CD14-positive monocyte (primary cell): ENCODE results near the gene ADAMTS3. TPM values are rescaled to one million over a fixed set of nuclear protein-coding genes. Genes with fewer than 3 reads are reported as not detected.

Experiments used
- DNase-seq, 3 donors: peaks; one replicate each; pipeline ENCODE4 v3.0.0-alpha.2; 2011 to 2022
- H2AFZ ChIP-seq: 2 replicates; pipeline ENCODE4 v1.6.0; 2012; ENCODE audit warnings: mild to moderate bottlenecking, low read depth, low read length, inconsistent platforms; ENCODE audit not compliant: insufficient read depth, poor library complexity, severe bottlenecking
- H3K27ac ChIP-seq, 2 donors: 1 replicate in 1 of 2; 2 replicates in 1 of 2; pipeline ENCODE4 v1.5.1; 2012 to 2013; ENCODE audit warnings: low read length in 2 of 2, control low read depth in 1 of 2, inconsistent platforms in 1 of 2, low read depth in 1 of 2, mild to moderate bottlenecking in 1 of 2
- H3K27me3 ChIP-seq, 2 donors: one replicate each; pipeline versions ENCODE4 v1.6.0 to v1.6.1; 2011 to 2013; ENCODE audit warnings: low read length in 2 of 2; ENCODE audit not compliant: control insufficient read depth in 2 of 2, insufficient read depth in 2 of 2
- H3K36me3 ChIP-seq, 2 donors: replicated peaks in 1 of 2; 1 replicate in 1 of 2; 2 replicates in 1 of 2; pipeline versions ENCODE4 v1.5.1 to v1.6.1; 2012 to 2013; ENCODE audit warnings: low read length in 2 of 2, control low read depth in 1 of 2, inconsistent platforms in 1 of 2, mild to moderate bottlenecking in 1 of 2; ENCODE audit not compliant: insufficient read depth in 2 of 2, control insufficient read depth in 1 of 2
- H3K4me1 ChIP-seq, 2 donors: 1 replicate in 1 of 2; 2 replicates in 1 of 2; pipeline versions ENCODE4 v1.5.1 to v1.6.1; 2012 to 2013; ENCODE audit warnings: low read length in 2 of 2, control low read depth in 1 of 2, inconsistent platforms in 1 of 2, mild to moderate bottlenecking in 1 of 2, moderate library complexity in 1 of 2; ENCODE audit not compliant: insufficient read depth in 2 of 2, control insufficient read depth in 1 of 2
- H3K4me2 ChIP-seq: replicated peaks from 2 replicates; pipeline ENCODE3; 2012; ENCODE audit warnings: low read length, moderate library complexity, mild to moderate bottlenecking; ENCODE audit not compliant: poor library complexity, severe bottlenecking; ENCODE audit errors: extremely low read depth
- H3K4me3 ChIP-seq, 3 experiments: fragments of 200-600 bp in 1 of 3; sonication (generic) in 1 of 3; replicated peaks in 1 of 3; 1 replicate in 2 of 3; 2 replicates in 1 of 3; pipeline ENCODE4 v1.5.1; 2011 to 2013; ENCODE audit warnings: low read length in 3 of 3, mild to moderate bottlenecking in 3 of 3, control low read depth in 2 of 3, low read depth in 2 of 3, inconsistent platforms in 1 of 3, moderate library complexity in 1 of 3
- H3K79me2 ChIP-seq: 2 replicates; pipeline ENCODE4 v1.6.0; 2012; ENCODE audit warnings: mild to moderate bottlenecking, control low read depth, inconsistent platforms, low read length, moderate library complexity; ENCODE audit not compliant: insufficient read depth
- H3K9ac ChIP-seq: 2 replicates; pipeline ENCODE4 v1.6.0; 2017; ENCODE audit warnings: low read length, mild to moderate bottlenecking; ENCODE audit not compliant: insufficient read depth, poor library complexity, severe bottlenecking
- H3K9me3 ChIP-seq, 2 donors: replicated peaks in 1 of 2; 1 replicate in 1 of 2; 2 replicates in 1 of 2; pipeline versions ENCODE4 v1.5.1 to v1.6.1; 2012 to 2013; ENCODE audit warnings: low read length in 2 of 2, control low read depth in 1 of 2; ENCODE audit not compliant: control insufficient read depth in 1 of 2, insufficient read depth in 1 of 2
- H4K20me1 ChIP-seq: 2 replicates; pipeline ENCODE4 v1.6.0; 2012; ENCODE audit warnings: mild to moderate bottlenecking, low read length, control low read depth, moderate library complexity; ENCODE audit not compliant: insufficient read depth
- H3K27ac Mint-ChIP-seq, 7 donors: one replicate each; pipeline ENCODE4 v1.8.0; 2020; ENCODE audit warnings: mild to moderate bottlenecking in 7 of 7, mixed read lengths in 7 of 7, moderate library complexity in 6 of 7, inconsistent platforms in 2 of 7
- H3K27me3 Mint-ChIP-seq, 3 donors: one replicate each; pipeline ENCODE4 v1.8.0; 2021 to 2022; ENCODE audit warnings: low read depth in 3 of 3, mild to moderate bottlenecking in 3 of 3, mixed read lengths in 3 of 3, moderate library complexity in 3 of 3, inconsistent platforms in 1 of 3
- H3K36me3 Mint-ChIP-seq, 2 donors: one replicate each; pipeline ENCODE4 v1.8.0; 2020; ENCODE audit warnings: mixed read lengths in 2 of 2, inconsistent platforms in 1 of 2, mild to moderate bottlenecking in 1 of 2
- H3K4me1 Mint-ChIP-seq: one replicate; pipeline ENCODE4 v1.8.0; 2020; ENCODE audit warnings: mild to moderate bottlenecking, mixed read lengths
- H3K4me3 Mint-ChIP-seq, 2 donors: one replicate each; pipeline ENCODE4 v1.8.0; 2020; ENCODE audit warnings: mild to moderate bottlenecking in 2 of 2, mixed read lengths in 2 of 2, moderate library complexity in 1 of 2
- H3K9me3 Mint-ChIP-seq, 7 donors: one replicate each; pipeline ENCODE4 v1.8.0; 2020 to 2022; ENCODE audit warnings: mixed read lengths in 7 of 7, mild to moderate bottlenecking in 6 of 7, moderate library complexity in 6 of 7, inconsistent platforms in 2 of 7
- WGBS: methylation state at CpG from one replicate; pipeline ENCODE4 v1.1.5; 2013; ENCODE audit warnings: missing lambda C conversion rate; ENCODE audit not compliant: insufficient coverage; 5-methylcytosine and 5-hydroxymethylcytosine counted together
- intact Hi-C, 2 donors: fragments of 100-400 bp; cut with micrococcal nuclease; formaldehyde crosslinking; loops; one replicate each; pipeline versions ENCODE4 v1.15.0 to v1.15.1; 2023
- polyA plus RNA-seq, 3 donors: library from polyadenylated mRNA; depleted of rRNA in 1 of 3; unstranded in 2 of 3; stranded (reverse) in 1 of 3; fragments of 300-500 nt in 2 of 3; fragments of >200 nt in 1 of 3; fragmentation: Illumina TruSeq in 2 of 3; gene quantifications; 1 replicate in 2 of 3; 2 replicates in 1 of 3; pipeline ENCODE4 v1.2.3, GENCODE V29; 2012 to 2021
- TF ChIP-seq, protein P1 (sequence below): fragments of 200-600 bp; IDR thresholded peaks from one replicate; pipeline ENCODE4 v1.8.0; 2022; ENCODE audit warnings: antibody characterized with exemption, mild to moderate bottlenecking

The ADAMTS3 gene
- polyA plus RNA-seq, 3 donors, result not detected

DNA sequence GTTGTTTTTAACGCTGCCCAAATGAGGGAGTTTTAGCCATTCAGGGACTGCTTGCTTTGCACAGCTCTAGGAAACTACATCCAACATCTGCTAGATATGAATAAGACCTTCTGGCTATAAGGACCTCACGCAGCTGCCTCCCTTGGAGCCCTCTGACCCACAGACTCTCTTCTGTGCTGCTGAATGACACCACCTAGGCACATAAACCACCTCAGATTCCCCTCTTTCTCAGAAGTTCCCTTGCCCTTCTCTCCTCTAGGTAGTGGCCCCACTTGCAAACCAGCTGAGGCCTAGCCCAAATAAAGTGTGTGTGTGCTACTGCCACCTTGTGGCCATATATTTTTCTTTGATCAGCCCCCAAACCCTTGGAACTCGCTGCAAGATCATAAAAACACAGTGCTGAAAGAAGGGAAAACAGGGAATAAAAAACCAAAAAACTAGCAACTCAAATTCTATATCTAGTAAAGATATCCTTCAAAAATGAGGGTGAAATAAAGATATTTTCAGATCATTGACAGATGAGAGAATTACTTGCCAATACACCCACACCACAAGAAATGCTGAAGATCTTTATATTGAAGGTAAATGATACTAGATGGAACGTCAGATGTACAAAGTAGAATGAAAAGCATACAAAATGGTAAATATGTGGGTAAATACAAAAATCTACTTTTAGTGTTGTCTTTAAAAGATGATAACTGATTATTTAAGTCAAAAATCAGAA lies 265.9 kb downstream of the ADAMTS3 start:
- Mint-ChIP-seq H3K4me1 (no peaks in the 10 kb centered on the region), H3K27me3 (no peaks in the 10 kb centered on the region), H3K27ac (no peak overlapping the region), H3K9me3 (no peaks in the 10 kb centered on the region), H3K36me3 (no peaks in the 10 kb centered on the region), H3K4me3 (no peak overlapping the region)
- 86% methylated on average over 1 of the region's 4 CpGs for WGBS
- Histone ChIP-seq H3K9me3 (no peaks in the 10 kb centered on the region), H3K4me2 (no peak overlapping the region), H3K79me2 (no peaks in the 10 kb centered on the region), H3K4me1 (no peaks in the 10 kb centered on the region), H3K27me3 (no peaks in the 10 kb centered on the region), H3K27ac (no peak overlapping the region), H3K4me3 (no peak overlapping the region), H4K20me1 (no peaks in the 10 kb centered on the region), H2AFZ (no peak overlapping the region), H3K9ac (no peak overlapping the region), H3K36me3 (no peaks in the 10 kb centered on the region)
- DNase-seq, result peak; percentile 1 to 11 (median 2)
- intact Hi-C loops, result no loop called here
- TF ChIP-seq, protein P1, sequence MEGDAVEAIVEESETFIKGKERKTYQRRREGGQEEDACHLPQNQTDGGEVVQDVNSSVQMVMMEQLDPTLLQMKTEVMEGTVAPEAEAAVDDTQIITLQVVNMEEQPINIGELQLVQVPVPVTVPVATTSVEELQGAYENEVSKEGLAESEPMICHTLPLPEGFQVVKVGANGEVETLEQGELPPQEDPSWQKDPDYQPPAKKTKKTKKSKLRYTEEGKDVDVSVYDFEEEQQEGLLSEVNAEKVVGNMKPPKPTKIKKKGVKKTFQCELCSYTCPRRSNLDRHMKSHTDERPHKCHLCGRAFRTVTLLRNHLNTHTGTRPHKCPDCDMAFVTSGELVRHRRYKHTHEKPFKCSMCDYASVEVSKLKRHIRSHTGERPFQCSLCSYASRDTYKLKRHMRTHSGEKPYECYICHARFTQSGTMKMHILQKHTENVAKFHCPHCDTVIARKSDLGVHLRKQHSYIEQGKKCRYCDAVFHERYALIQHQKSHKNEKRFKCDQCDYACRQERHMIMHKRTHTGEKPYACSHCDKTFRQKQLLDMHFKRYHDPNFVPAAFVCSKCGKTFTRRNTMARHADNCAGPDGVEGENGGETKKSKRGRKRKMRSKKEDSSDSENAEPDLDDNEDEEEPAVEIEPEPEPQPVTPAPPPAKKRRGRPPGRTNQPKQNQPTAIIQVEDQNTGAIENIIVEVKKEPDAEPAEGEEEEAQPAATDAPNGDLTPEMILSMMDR, result peak; percentile 58

DNA sequence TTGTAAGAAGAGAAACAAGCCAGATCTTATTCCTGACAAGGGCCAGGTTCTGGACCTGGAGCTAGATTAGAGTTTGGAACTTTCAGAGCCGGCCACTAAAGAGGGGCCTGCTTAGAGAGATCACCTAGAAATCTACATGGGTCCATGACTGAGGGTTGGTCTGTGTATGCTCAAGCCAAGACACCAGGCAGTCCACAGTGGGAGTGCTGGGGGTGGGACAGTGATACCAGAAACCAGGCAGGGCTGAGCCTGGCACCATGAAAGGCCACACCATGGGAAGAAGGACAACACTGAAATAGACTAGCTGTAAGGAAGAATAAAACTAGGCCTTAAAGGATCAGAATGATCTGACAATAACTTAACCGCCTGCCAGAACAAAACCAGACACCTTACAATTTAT lies 267.3 kb downstream of the ADAMTS3 start:
- no peak overlapping the region for H2AFZ ChIP-seq
- H3K27ac Mint-ChIP-seq, result no peak overlapping the region
- DNase-seq, result no peak
- no peaks in the 10 kb centered on the region for H3K27me3 ChIP-seq
- intact Hi-C loops, result no loop called here
- no peak overlapping the region for H3K9ac ChIP-seq
- WGBS, result 100% methylated on average over 1 of the region's 2 CpGs
- no peaks in the 10 kb centered on the region for H3K4me1 ChIP-seq
- no peak overlapping the region for H3K4me3 Mint-ChIP-seq
- H3K79me2 ChIP-seq, result no peaks in the 10 kb centered on the region
- no peaks in the 10 kb centered on the region for H3K9me3 Mint-ChIP-seq
- no peaks in the 10 kb centered on the region for H3K36me3 Mint-ChIP-seq
- H3K27me3 Mint-ChIP-seq, result no peaks in the 10 kb centered on the region
- TF ChIP-seq, protein P1, result no peak
- no peak overlapping the region for H3K27ac ChIP-seq
- H3K4me3 ChIP-seq, result no peak overlapping the region
- no peaks in the 10 kb centered on the region for H3K36me3 ChIP-seq
- no peaks in the 10 kb centered on the region for H4K20me1 ChIP-seq
- no peaks in the 10 kb centered on the region for H3K4me1 Mint-ChIP-seq
- no peak overlapping the region for H3K4me2 ChIP-seq
- no peaks in the 10 kb centered on the region for H3K9me3 ChIP-seq
